NCI-H187 treated with DMSO at 0.1 percent for 48 hours (cell line): ENCODE data around the gene PRR30.

ENCODE experiments used
- DNase-seq: peaks from one replicate; lab custom pipeline; 2025; lab: John Stamatoyannopoulos, UW

PRR30 gene

DNA sequence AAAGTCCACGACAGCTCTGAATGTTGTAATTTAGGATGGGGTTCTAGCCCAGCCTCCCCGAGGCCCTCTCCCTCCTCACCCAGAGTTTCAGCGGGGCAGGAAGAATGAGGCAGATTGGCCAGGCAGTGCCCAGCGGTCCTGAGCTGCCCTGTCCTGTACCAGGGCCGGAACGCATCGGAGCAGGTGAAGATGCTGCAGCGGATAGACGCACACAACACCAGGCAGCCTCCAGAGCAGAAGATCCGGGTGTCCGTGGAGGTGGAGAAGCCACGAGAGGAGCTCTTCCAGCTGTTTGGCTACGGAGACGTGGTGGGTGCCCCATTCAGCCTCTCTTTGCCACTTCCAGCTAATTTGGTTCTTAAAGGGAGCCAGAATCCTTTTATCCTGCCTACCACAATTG is 41.9 kb downstream of the PRR30 start:
- no peak for DNase-seq

- no peak for DNase-seq
Measured at GRCh38 chr2:27096748-27097297, 42.4 kb downstream of the PRR30 start.

DNA sequence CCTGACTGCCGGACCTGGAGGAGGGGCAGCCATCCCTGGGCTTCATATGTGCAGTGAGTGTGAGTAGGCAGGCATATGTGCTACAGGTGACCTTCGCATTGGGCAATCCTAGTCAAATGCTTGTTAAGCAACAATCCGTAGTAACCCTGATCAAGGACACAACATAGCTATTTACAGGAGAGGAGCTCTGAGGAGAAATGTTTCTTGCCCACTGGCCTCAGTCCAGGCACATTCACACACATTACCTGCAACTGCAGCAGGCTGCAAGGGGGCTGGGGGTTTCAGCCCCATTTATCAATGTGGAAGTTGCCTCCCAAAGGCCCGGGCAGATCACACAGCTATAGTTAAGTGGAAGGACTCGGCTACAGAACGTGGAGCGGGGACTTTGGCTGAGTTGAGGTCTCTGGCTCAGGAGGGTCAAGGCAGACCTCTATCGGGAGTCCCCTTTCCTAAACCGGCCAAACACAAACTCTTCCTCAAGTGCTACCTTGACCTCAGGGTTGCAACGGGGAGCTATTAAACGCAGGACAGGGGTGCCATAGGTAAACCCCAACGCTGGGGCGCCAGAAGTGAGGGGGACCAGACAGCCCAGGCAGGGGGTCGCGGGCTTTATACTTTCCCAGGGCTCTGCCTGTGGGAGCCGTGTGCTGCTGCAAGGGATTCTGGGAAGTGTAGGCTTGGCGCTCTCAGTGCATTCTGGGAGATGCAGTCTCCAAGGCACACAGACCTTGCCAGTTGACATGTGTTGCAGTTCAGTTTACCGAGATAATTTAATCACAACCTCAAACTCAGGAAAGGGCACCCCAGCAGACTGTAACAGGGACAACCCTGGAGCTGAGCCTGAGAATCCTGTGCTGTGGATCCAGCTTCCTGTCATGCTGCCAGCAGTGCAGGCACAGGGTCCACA is 43.2 kb downstream of the PRR30 start:
- DNase-seq, result no peak

DNA sequence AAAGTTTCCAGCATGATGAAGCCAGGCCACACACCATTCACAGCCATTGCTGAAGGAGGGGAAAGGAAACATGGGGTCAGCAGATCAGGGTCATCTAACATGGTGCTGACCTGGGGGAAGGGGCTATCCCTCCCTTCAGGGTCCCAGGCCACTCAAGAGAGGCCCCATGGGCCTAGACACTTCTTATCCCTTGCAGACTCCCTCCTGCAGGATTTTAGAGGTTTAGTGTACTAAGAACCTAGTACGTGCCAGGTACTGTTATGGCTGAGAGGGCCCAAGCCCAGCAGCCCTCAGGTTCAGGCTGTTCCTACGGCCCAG is 43.8 kb downstream of the PRR30 start:
- no peak for DNase-seq

DNA sequence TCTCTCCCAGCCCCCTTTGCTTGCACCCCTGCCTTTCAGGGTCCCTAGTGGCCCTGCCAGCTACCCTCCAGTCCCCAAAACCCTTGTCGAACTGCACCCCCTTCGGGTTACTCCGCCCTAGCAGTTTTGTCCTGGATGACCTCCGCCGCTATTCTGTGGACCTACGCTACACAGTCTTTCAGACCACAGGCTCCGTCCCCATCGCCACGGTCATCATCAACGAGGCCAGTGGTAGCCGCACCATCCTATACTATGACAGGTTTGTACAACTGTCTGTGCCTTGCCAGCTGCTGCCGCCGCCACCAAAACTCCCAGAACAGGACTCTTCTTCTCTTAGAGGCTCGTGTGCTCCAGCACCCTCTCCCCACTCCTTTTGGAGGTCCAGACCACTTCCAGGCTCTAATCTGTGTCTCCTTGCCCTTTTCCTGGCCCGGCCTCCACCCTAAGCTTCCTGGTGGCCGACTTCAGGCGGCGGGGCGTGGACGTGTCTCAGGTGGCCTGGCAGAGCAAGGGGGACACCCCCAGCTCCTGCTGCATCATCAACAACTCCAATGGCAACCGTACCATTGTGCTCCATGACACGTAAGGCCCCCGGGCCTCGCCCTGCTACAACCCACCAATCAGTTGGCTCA is 44.7 kb downstream of the PRR30 start:
- DNase-seq, result no peak

GRCh38 chr2:27093430-27094352 is 45.5 kb downstream of the PRR30 start:
- no peak for DNase-seq

GRCh38 chr2:27092696-27093429 is 46.3 kb downstream of the PRR30 start:
- no peak for DNase-seq

GRCh38 chr2:27091746-27092695 is 47.2 kb downstream of the PRR30 start:
- DNase-seq, result no peak

DNA sequence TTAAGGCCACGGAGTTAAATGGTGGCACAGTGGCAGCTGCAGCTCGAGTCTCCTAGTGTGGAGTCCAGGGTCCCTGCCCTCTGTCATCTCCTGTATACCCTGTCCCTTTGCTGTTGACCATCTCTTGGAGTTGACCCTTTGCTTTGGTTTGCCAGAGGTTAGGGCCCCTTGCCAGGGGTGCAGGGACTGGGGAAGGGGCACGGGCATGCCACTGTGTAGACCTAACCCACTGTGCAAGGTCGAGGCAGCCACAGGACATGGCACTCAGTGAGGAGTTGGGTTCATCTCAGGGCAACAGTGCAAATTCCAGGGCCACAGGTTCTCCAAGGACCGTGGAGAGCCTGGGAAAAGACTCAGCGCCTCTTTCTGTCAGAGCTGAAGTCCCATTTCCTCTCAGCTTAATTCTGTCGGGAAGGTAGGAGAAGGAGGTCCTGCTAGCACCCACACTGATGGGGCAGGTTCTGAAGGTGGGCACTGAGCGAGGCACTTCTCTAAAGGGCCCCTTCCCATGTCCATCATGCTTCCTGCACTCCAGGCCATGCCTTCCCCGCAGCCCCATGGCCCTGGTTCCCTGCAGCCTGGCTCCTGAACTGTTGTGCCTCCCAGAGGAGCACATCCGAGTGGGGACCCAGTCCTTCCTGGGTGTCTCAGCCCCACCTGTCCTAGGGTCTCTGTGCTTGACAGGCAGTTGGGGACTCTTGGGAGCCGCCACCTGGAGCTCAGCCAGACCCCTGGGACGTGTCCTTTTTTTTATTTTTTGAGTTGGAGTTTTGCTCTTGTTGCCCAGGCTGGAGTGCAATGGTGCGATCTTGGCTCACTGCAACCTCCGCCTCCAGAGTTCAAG is 49.9 kb downstream of the PRR30 start:
- no peak for DNase-seq

DNA sequence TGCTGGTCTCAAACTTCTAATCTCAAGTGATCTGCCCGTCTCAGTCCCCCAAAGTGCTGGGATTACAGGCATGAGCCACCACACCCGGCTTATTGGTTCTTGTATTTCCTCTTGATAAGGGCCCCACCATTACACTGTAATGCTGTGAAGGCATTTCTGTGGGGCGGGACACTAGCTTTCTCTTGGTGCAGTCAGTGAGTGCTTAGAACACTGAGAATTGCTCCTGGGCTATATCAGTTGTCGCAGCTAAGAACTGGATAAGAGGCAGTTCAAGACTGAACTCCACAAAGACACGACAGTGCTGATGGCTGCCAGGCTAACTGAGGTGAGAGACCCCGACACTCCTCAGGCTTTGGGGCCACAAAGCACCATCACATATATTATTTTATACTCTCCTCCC is 50.6 kb downstream of the PRR30 start:
- DNase-seq, result no peak

GRCh38 chr2:27087823-27088410 is 51.3 kb downstream of the PRR30 start:
- no peak for DNase-seq
